A673 (cell line): ENCODE measurements around the gene MOCS2.

Experiments used
- CTCF ChIP-seq: fragments of 300-800, 200-600 bp; sonication (generic); conservative IDR thresholded peaks from 2 replicates; pipeline ENCODE4 v1.5.1; 2017; ENCODE audit warnings: low read depth, mild to moderate bottlenecking, antibody characterized with exemption, low read length, moderate library complexity, mixed read lengths
- EZH2 ChIP-seq: fragments of 200-600 bp; sonication (generic); IDR thresholded peaks from 2 replicates; pipeline ENCODE4 v1.6.1; 2017; ENCODE audit warnings: borderline replicate concordance, low read depth, mild to moderate bottlenecking, mixed read lengths, antibody characterized with exemption, low read length; ENCODE audit not compliant: poor library complexity, severe bottlenecking

DNA sequence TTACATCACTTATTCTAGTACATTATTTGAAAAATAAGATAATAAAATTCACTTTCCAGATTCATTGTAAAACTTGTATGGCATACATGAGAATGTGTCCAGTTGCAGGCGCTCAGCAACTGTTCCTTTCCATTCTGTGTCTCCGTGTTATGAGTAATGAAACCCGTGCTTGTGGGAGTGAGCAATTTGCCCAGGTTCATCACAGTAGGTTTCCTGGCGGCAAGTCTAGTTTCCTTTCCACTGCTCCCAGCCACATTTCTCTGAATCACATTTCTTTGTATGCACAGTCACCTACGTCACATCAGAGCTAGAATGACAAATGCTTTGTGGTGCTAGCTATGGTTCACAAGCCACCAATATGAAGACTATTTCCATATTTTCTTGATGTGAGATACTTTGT lies 39.9 kb downstream of the MOCS2 start:
- TF ChIP-seq CTCF (no peak), EZH2 (no peak)
